K562 (cell line): Measurements from ENCODE around the gene CREB3L4. TPM values are rescaled to one million over a fixed set of nuclear protein-coding genes. Genes with fewer than 3 reads are reported as not detected.
A peak's percentile ranks its signal among the peaks of the same experiment; 100 is the strongest.

Experiments used
- ATF1 ChIP-seq, 2 experiments: fragments of 450-650 bp in 1 of 2; IDR thresholded peaks; 2 replicates each; pipeline ENCODE4 v1.6.1; 2016; ENCODE audit warnings: missing compliant biosample characterization in 1 of 2, missing genetic modification characterization in 1 of 2
- CEBPG ChIP-seq, 3 experiments: fragments of 200-800 bp in 1 of 3; sonication (Bioruptor generic) in 1 of 3; sonication (generic) in 1 of 3; formaldehyde crosslinking in 1 of 3; IDR thresholded peaks in 2 of 3; conservative IDR thresholded peaks in 1 of 3; 2 replicates each; pipeline versions ENCODE4 v1.6.1 to v1.8.0; 2016 to 2022; ENCODE audit warnings: missing compliant biosample characterization in 2 of 3, missing genetic modification characterization in 2 of 3, mild to moderate bottlenecking in 1 of 3, missing genetic modification reagents in 1 of 3
- CREBBP ChIP-seq: IDR thresholded peaks from one replicate; pipeline ENCODE4 v1.6.1; 2012; ENCODE audit warnings: low read depth, mild to moderate bottlenecking, control low read depth, inconsistent platforms, low read length
- KHSRP ChIP-seq: fragments of 450-650 bp; IDR thresholded peaks from 2 replicates; pipeline ENCODE4 v1.6.1; 2017
- LARP7 ChIP-seq: fragments of 450-650 bp; IDR thresholded peaks from 2 replicates; pipeline ENCODE4 v1.6.1; 2016
- MNT ChIP-seq, 2 experiments: fragments of 450-650 bp; conservative IDR thresholded peaks; 2 replicates each; pipeline ENCODE4 v1.6.1; 2017; ENCODE audit warnings: mild to moderate bottlenecking in 2 of 2, moderate library complexity in 2 of 2
- MTA3 ChIP-seq: fragments of 450-650 bp; formaldehyde crosslinking; IDR thresholded peaks from 2 replicates; pipeline ENCODE4 v1.6.1; 2017; ENCODE audit warnings: mild to moderate bottlenecking, borderline replicate concordance
- NCOA1 ChIP-seq: fragments of 450-650 bp; IDR thresholded peaks from 2 replicates; pipeline ENCODE4 v1.6.1; 2016; ENCODE audit warnings: low read depth
- NELFE ChIP-seq: IDR thresholded peaks from 2 replicates; pipeline ENCODE4 v1.6.1; 2011; ENCODE audit warnings: mild to moderate bottlenecking; ENCODE audit not compliant: insufficient read depth, insufficient read length
- PML ChIP-seq: IDR thresholded peaks from 2 replicates; pipeline ENCODE4 v1.6.1; 2012; ENCODE audit warnings: low read length, inconsistent platforms
- POLR2AphosphoS5 ChIP-seq: IDR thresholded peaks from 2 replicates; pipeline ENCODE4 v1.6.1; 2011; ENCODE audit warnings: mild to moderate bottlenecking, low read depth, low read length, moderate library complexity; ENCODE audit not compliant: control insufficient read depth, insufficient read depth
- TARDBP ChIP-seq: fragments of 450-650 bp; IDR thresholded peaks from 2 replicates; pipeline ENCODE4 v1.6.1; 2016
- TRIM28 ChIP-seq: fragments of 450-650 bp; IDR thresholded peaks from 2 replicates; pipeline ENCODE4 v1.6.1; 2017
- ZBTB11 ChIP-seq, 3 experiments: fragments of 200-800 bp in 1 of 3; fragments of 250-450 bp in 1 of 3; fragments of 450-650 bp in 1 of 3; sonication (Bioruptor Pico) in 1 of 3; sonication (Bioruptor generic) in 1 of 3; formaldehyde crosslinking in 1 of 3; IDR thresholded peaks; 2 replicates each; pipeline versions ENCODE4 v1.6.1 to v1.8.0; 2016 to 2022; ENCODE audit warnings: mild to moderate bottlenecking in 2 of 3, missing genetic modification characterization in 2 of 3, missing compliant biosample characterization in 1 of 3, moderate library complexity in 1 of 3
- ZNF143 ChIP-seq: sonication (generic); formaldehyde crosslinking; IDR thresholded peaks from 2 replicates; pipeline ENCODE4 v1.9.0; 2022; ENCODE audit warnings: mild to moderate bottlenecking, missing genetic modification reagents
- ZNF431 ChIP-seq: sonication (generic); formaldehyde crosslinking; IDR thresholded peaks from 2 replicates; pipeline ENCODE4 v1.8.0; 2022; ENCODE audit warnings: mild to moderate bottlenecking, missing genetic modification reagents
- ZNF551 ChIP-seq: fragments of 250-450 bp; sonication (Bioruptor Pico); IDR thresholded peaks from 2 replicates; pipeline ENCODE4 v1.5.0; 2021; ENCODE audit warnings: mild to moderate bottlenecking, moderate library complexity
- polyA plus RNA-seq, 8 experiments: library from polyadenylated mRNA; depleted of rRNA in 4 of 8; stranded (reverse) in 5 of 8; unstranded in 3 of 8; fragments of >200 nt; fragmentation: Nextera tagmentation in 2 of 8; fragmentation: Illumina TruSeq in 1 of 8; extraction: Ambion mirVana in 2 of 8; extraction: Trizol in 1 of 8; gene quantifications; 2 replicates each; pipeline versions ENCODE4 v1.2.1 to v1.2.3, GENCODE V29; 2011 to 2014; ENCODE audit warnings: inconsistent platforms in 1 of 8, missing spikeins in 1 of 8
- total RNA-seq, 7 experiments: library from RNA; depleted of rRNA in 6 of 7; stranded (reverse); fragments of >200 nt in 6 of 7; fragmentation: Illumina TruSeq in 2 of 7; extraction: Trizol in 2 of 7; gene quantifications; 2 replicates each; pipeline versions ENCODE4 v1.2.1 to v1.2.3, GENCODE V29; 2011 to 2021; ENCODE audit warnings: low replicate concordance in 1 of 7
- TF ChIP-seq, protein P1 (sequence below), 2 experiments: fragments of 450-650 bp in 1 of 2; sonication (generic) in 1 of 2; formaldehyde crosslinking in 1 of 2; IDR thresholded peaks in 1 of 2; conservative IDR thresholded peaks in 1 of 2; 2 replicates each; pipeline versions ENCODE4 v1.6.1 to v1.8.1; 2016 to 2023; ENCODE audit warnings: mild to moderate bottlenecking in 2 of 2, moderate library complexity in 2 of 2, inconsistent platforms in 1 of 2, missing genetic modification reagents in 1 of 2
- TF ChIP-seq, protein P2 (sequence below), 3 experiments: fragments of 200-800 bp in 1 of 3; sonication (Bioruptor generic) in 1 of 3; sonication (generic) in 1 of 3; formaldehyde crosslinking in 1 of 3; IDR thresholded peaks; 2 replicates each; pipeline versions ENCODE4 v1.6.1 to v1.8.0; 2016 to 2022; ENCODE audit warnings: mild to moderate bottlenecking in 2 of 3, missing compliant biosample characterization in 2 of 3, missing genetic modification characterization in 2 of 3, missing genetic modification reagents in 1 of 3

Gene CREB3L4
- total and polyA plus RNA-seq, 9 of the 15 experiments (the other 6 are each of a cell fraction or from before 2014, with no cell fraction given), result 9.9 to 18.6 (median 13.9) TPM

- TF ChIP-seq CEBPG (CRISPR knock-in tag; IDR thresholded peaks at IDR 0.05) (no peak), CEBPG (tag; conservative IDR thresholded peaks at IDR 0.05 in 1 of 2, IDR thresholded peaks at IDR 0.05 in 1 of 2) (0 out of 4 replicates have a peak, but pooled peaks of 1 of the 2 experiments have one; percentile 19), ATF1 (CRISPR knock-in tag; IDR thresholded peaks at IDR 0.05) (no peak), ATF1 (tag; IDR thresholded peaks at IDR 0.05) (peak; percentile 96), TARDBP (peak; percentile 42; the same call in 1 of the 2 replicates), PML (0 out of 2 replicates have a peak, but pooled peaks have one; percentile 17), KHSRP (peak; percentile 71), MTA3 (peak; percentile 64; the same call in 1 of the 2 replicates), MNT (conservative IDR thresholded peaks at IDR 0.05) (no peak), TRIM28 (no peak), ZNF431 (no peak), POLR2AphosphoS5 (0 out of 2 replicates have a peak, but pooled peaks have one; percentile 9), ZNF551 (CRISPR knock-in tag) (no peak), ZBTB11 (CRISPR knock-in tag; IDR thresholded peaks at IDR 0.05) (no peak), ZNF143 (0 out of 2 replicates have a peak, but pooled peaks have one; percentile 44), LARP7 (no peak), NELFE (no peak), CREBBP (no peak), NCOA1 (peak; percentile 90)
- TF ChIP-seq, protein P1, sequence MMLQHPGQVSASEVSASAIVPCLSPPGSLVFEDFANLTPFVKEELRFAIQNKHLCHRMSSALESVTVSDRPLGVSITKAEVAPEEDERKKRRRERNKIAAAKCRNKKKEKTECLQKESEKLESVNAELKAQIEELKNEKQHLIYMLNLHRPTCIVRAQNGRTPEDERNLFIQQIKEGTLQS (IDR thresholded peaks at IDR 0.05), result peak; percentile 89
- TF ChIP-seq, protein P1 (CRISPR knock-in tag; conservative IDR thresholded peaks at IDR 0.05), result no peak
- TF ChIP-seq, protein P2, sequence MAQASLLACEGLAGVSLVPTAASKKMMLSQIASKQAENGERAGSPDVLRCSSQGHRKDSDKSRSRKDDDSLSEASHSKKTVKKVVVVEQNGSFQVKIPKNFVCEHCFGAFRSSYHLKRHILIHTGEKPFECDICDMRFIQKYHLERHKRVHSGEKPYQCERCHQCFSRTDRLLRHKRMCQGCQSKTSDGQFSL (CRISPR knock-in tag; IDR thresholded peaks at IDR 0.05), result 0 out of 2 replicates have a peak, but pooled peaks have one; percentile 53
- TF ChIP-seq, protein P2 (tag; IDR thresholded peaks at IDR 0.05), result no peak
Measured at GRCh38 chr1:153944005-153944826, 23.5 kb upstream of the CREB3L4 start (continued).
